WTC11 (cell line): ENCODE data around the gene RANBP3.

Source experiments
- CBFB ChIP-seq: sonication (generic); formaldehyde crosslinking; IDR thresholded peaks from 2 replicates; pipeline ENCODE4 v1.8.1; 2022; ENCODE audit warnings: mild to moderate bottlenecking, low read depth, missing genetic modification reagents
- E2F4 ChIP-seq: sonication (generic); formaldehyde crosslinking; IDR thresholded peaks from 2 replicates; pipeline ENCODE4 v1.8.1; 2022; ENCODE audit warnings: low read depth, mild to moderate bottlenecking, moderate library complexity, missing genetic modification reagents, borderline replicate concordance
- FOXP1 ChIP-seq: sonication (generic); formaldehyde crosslinking; IDR thresholded peaks from 2 replicates; pipeline ENCODE4 v1.8.0; 2022; ENCODE audit warnings: missing genetic modification reagents, mild to moderate bottlenecking, moderate library complexity, borderline replicate concordance
- NFYB ChIP-seq: sonication (generic); formaldehyde crosslinking; conservative IDR thresholded peaks from 2 replicates; pipeline ENCODE4 v1.8.0; 2022; ENCODE audit warnings: low read depth, missing genetic modification reagents
- TEAD4 ChIP-seq: sonication (generic); formaldehyde crosslinking; IDR thresholded peaks from 2 replicates; pipeline ENCODE4 v1.8.0; 2022; ENCODE audit warnings: mild to moderate bottlenecking, missing genetic modification reagents
- TF ChIP-seq, protein P1 (sequence below): fragments of 200-600 bp; IDR thresholded peaks from 2 replicates; pipeline ENCODE4 v1.8.0; 2022; ENCODE audit warnings: antibody characterized with exemption

DNA sequence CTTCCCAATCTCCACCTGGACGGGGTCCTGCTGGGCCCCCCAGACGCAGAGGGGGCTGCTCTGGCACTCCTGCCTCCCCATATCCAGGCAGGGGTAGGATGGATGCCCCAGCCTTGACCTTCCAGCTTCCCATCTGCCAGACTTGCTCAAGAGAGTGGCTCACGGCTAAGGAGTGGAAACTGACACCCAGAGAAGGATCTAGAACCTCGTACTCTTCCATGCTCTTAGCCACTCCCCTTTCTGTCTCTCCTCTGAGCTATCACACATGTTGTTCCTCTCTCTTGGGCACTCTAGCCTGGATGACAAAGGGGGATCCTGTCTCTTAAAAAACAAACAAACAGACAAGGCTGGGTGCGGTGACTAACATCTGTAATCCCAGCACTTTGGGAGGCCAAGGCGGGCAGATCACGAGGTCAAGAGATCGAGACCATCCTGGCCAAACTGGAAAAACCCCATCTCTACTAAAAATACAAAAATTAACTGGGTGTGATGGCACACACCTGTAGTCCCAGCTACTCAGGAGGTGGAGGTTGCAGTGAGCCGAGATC, 95.4 kb downstream of the RANBP3 start:
- TF ChIP-seq FOXP1 (CRISPR knock-in tag) (no peak), TEAD4 (no peak), NFYB (CRISPR knock-in tag) (no peak), CBFB (CRISPR knock-in tag) (no peak), E2F4 (no peak)
- TF ChIP-seq, protein P1, sequence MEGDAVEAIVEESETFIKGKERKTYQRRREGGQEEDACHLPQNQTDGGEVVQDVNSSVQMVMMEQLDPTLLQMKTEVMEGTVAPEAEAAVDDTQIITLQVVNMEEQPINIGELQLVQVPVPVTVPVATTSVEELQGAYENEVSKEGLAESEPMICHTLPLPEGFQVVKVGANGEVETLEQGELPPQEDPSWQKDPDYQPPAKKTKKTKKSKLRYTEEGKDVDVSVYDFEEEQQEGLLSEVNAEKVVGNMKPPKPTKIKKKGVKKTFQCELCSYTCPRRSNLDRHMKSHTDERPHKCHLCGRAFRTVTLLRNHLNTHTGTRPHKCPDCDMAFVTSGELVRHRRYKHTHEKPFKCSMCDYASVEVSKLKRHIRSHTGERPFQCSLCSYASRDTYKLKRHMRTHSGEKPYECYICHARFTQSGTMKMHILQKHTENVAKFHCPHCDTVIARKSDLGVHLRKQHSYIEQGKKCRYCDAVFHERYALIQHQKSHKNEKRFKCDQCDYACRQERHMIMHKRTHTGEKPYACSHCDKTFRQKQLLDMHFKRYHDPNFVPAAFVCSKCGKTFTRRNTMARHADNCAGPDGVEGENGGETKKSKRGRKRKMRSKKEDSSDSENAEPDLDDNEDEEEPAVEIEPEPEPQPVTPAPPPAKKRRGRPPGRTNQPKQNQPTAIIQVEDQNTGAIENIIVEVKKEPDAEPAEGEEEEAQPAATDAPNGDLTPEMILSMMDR, result no peak
